Measurements from ENCODE around the gene STK11. TPM values are rescaled to one million over a fixed set of nuclear protein-coding genes. Genes with fewer than 3 reads are reported as not detected.
A peak's percentile ranks its signal among the peaks of the same experiment; 100 is the strongest.

Gene STK11
- total and polyA plus RNA-seq, 9 donors: 36.9 to 71.2 (median 54.2) TPM

DNA sequence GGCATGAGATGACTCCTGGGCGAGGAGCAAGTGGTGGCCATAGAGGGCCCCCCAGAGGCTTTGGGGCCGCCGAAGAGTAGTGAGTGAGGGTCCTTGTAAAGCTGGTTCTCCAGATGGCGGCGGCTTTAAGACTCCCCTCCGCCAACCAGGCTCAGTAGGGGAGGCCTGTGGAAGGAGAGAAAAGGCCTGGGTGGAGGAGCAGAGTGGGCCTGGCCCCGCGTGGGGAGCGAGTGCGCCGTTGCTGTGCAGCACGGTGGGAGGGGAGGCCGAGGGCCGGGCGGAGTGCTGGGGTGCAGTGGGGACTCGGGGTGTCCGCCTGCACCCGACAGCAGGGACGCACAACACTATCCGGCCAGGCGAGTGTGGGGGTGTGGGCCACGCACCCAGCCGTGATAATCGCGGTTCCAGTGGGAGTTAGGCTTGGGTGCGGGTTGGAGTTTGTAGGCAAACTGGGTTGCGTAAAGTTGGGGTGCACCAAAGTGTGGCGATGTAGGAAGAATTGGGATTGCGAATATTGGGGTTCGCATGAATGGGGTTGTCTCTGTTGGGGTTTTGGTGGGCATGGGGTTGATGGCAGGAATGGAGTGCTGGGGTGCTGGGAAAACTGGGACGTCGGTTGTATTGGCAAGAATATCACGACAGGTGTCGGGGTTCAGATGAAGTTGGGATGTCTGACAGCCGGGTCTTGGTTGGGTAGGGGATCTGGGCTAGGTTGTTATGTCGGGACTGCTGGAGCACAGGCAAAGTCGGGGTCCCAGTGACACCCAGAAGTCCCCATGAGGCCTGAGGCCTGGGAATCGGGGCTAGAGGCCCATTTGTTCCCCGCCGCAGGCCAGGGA, 62.9 kb downstream of the STK11 start:
- WGBS, 3 donors: 50 to 51% (median 50%) methylated on average over 40 of the region's 40 CpGs
- TF ChIP-seq EP300 (IDR thresholded peaks at IDR 0.05) (no peak), POLR2A (IDR thresholded peaks at IDR 0.05) (no peak)
- TF ChIP-seq, protein P1, sequence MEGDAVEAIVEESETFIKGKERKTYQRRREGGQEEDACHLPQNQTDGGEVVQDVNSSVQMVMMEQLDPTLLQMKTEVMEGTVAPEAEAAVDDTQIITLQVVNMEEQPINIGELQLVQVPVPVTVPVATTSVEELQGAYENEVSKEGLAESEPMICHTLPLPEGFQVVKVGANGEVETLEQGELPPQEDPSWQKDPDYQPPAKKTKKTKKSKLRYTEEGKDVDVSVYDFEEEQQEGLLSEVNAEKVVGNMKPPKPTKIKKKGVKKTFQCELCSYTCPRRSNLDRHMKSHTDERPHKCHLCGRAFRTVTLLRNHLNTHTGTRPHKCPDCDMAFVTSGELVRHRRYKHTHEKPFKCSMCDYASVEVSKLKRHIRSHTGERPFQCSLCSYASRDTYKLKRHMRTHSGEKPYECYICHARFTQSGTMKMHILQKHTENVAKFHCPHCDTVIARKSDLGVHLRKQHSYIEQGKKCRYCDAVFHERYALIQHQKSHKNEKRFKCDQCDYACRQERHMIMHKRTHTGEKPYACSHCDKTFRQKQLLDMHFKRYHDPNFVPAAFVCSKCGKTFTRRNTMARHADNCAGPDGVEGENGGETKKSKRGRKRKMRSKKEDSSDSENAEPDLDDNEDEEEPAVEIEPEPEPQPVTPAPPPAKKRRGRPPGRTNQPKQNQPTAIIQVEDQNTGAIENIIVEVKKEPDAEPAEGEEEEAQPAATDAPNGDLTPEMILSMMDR (IDR thresholded peaks at IDR 0.05): no peak

DNA sequence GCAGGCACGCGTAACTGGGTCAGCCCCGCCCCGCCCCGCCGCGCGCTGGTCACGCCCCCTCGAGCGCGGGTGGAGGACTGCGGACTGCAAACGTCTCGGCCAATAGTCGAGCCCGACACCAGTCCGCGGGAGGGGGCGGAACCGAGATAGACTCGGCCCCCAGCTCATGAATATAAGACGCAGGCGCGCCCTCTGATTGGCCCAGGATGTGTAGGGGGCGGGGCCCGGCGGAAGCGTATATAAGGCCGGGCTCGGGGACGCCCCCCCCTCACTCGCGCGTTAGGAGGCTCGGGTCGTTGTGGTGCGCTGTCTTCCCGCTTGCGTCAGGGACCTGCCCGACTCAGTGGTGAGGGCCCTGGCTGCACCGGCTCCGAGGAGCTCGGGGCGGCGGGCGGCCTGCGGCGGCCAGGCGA, 63.5 kb downstream of the STK11 start, which contains the start of gene CIRBP:
CIRBP (plus strand) TSS at position 268 of the 413 bp plus-strand sequence. CDS start 1,602 bp downstream, outside the sequence.
- no peaks in the 10 kb centered on the region for H3K27me3 ChIP-seq
- no peaks in the 10 kb centered on the region for H3K9me3 ChIP-seq
- peak within 1 kb of the TSS; percentile 92 to 100 for H3K27ac ChIP-seq
- 0% methylated on average over 21 to 50 of the region's 50 CpGs for WGBS, 3 donors
- peak; percentile 100 for DNase-seq
- intact Hi-C loops (cut with DNase I): no loop called here
- H3K36me3 ChIP-seq: no peaks in the 10 kb centered on the region
- peaks cover 38% of the 10 kb centered on the region for H3K4me1 ChIP-seq (ENCODE audit: insufficient read depth)
- H3K4me3 ChIP-seq: peak within 1 kb of the TSS; percentile 74
- TF ChIP-seq POLR2A (IDR thresholded peaks at IDR 0.05): peak; percentile 100
- TF ChIP-seq EP300 (IDR thresholded peaks at IDR 0.05): no peak
- TF ChIP-seq, protein P1 (IDR thresholded peaks at IDR 0.05): no peak

More for the DNA sequence above, 62.9 kb downstream of the STK11 start:
- peak overlapping the region; percentile 3 for H3K4me3 ChIP-seq
- H3K27ac ChIP-seq: peak overlapping the region; percentile 38 to 63
- H3K27me3 ChIP-seq: no peaks in the 10 kb centered on the region
- DNase-seq: peak in 1 of 5 donors; percentile 66
- H3K9me3 ChIP-seq: no peaks in the 10 kb centered on the region
- no peaks in the 10 kb centered on the region for H3K36me3 ChIP-seq
- intact Hi-C loops (cut with DNase I): no loop called here
- peaks cover 35% of the 10 kb centered on the region for H3K4me1 ChIP-seq (ENCODE audit: insufficient read depth)

DNA sequence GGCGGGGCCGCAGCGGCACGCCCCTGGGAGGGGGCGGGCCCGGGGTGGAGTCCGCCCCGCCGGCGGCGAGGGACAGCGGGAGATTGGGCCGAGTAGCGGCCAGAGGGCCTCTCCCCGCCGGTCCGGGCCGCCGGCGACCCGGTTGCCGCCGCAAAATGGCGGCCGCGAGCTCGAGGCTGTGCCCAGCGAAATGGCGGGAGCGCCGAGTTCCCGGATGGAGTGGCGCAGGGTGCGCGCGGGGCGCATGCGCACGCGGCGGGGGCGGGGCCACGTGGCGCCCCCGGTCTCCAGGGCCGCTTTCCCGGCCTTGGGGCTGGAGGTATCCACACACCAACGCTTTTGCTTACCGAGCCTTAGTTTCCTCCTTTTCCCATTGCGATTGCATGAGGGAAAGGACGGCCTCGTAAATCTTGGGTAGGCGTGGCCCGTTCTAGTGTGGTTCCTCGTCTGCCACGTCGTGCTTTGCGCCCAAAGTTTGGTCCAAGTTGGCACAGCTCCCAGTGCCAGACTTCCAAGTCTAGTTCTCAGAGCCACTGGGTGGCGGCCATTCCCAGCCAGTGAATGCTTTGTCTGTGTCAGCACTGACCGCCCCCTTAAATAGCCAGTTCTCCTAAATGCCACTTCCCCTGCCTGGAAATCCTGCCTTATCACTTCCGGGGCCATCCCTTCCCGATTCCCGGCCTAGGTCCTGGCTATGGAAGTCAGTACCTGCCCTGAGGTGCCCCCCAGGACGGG, 64.1 kb downstream of the STK11 start:
- no peaks in the 10 kb centered on the region for H3K27me3 ChIP-seq
- no peaks in the 10 kb centered on the region for H3K9me3 ChIP-seq
- H3K27ac ChIP-seq: peak overlapping the region; percentile 92 to 100
- intact Hi-C loops (cut with DNase I): loop anchor here in 1 of 4 donors (10.0 kb wide), 1 partner anchor 115 kb away; the partner anchor contains the start of gene NDUFS7
- H3K36me3 ChIP-seq: no peaks in the 10 kb centered on the region
- DNase-seq: peak; percentile 89 to 94 (median 92)
- peak overlapping the region; percentile 74 for H3K4me3 ChIP-seq
- peak; percentile 43 for TF ChIP-seq POLR2A (IDR thresholded peaks at IDR 0.05)
- TF ChIP-seq, protein P1 (IDR thresholded peaks at IDR 0.05): peak in 1 of 3 donors; percentile 19
- peak; percentile 39 for TF ChIP-seq EP300 (IDR thresholded peaks at IDR 0.05)
- H3K4me1 ChIP-seq (ENCODE audit: insufficient read depth): peaks cover 39% of the 10 kb centered on the region
- 0 to 1% (median 1%) methylated on average over 37 to 64 of the region's 64 CpGs for WGBS, 3 donors

DNA sequence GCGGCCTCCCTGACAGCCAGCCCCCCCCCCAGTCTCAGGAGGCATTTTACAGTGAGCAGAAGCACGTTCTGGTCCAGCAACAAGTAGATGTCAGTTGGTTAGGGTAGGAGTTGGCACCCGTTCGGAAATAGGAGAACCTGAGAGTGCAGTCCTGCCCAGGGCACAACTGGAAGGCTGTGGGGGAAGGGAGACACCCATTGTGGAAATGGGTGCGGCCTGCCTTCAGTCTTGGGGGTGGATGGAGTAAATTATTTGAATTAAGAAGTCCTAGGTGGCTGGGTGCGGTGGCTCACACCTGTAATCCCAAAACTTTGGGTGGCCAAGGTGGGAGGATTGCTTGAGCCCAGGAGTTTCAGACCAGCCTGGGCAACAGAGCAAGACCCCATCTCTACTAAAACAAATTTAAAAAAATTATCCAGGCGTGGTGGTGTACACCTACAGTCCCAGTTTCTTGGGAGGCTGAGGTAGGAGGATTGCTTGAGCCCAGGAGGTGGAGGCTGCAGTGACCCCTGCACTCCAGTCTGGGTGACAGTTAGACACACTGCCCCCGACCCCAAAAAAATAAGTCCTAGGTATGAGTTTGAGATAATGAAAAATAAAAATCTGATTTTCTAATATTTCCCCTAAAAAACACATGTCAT, 64.8 kb downstream of the STK11 start:
- H3K27me3 ChIP-seq: no peaks in the 10 kb centered on the region
- H3K27ac ChIP-seq: peak overlapping the region; percentile 92 to 100
- TF ChIP-seq EP300 (IDR thresholded peaks at IDR 0.05): no peak
- no peak for TF ChIP-seq POLR2A (IDR thresholded peaks at IDR 0.05)
- TF ChIP-seq, protein P1 (IDR thresholded peaks at IDR 0.05): no peak
- peak overlapping the region; percentile 74 for H3K4me3 ChIP-seq
- WGBS, 3 donors: 16 to 25% (median 23%) methylated on average over 8 of the region's 8 CpGs
- peaks cover 41% of the 10 kb centered on the region for H3K4me1 ChIP-seq (ENCODE audit: insufficient read depth)
- no peak for DNase-seq
- no peaks in the 10 kb centered on the region for H3K9me3 ChIP-seq
- no peaks in the 10 kb centered on the region for H3K36me3 ChIP-seq
- intact Hi-C loops (cut with DNase I): loop anchor here in 1 of 4 donors (10.0 kb wide), 1 partner anchor 114 kb away; the partner anchor contains the start of gene NDUFS7
